ENCODE results near the gene SAP30BP. TPM values are rescaled to one million over a fixed set of nuclear protein-coding genes. Genes with fewer than 3 reads are reported as not detected.

Gene SAP30BP
- total and polyA plus RNA-seq, 2 donors (not counting 1 experiment from before 2014, with no cell fraction given) = 143 to 148 TPM

DNA sequence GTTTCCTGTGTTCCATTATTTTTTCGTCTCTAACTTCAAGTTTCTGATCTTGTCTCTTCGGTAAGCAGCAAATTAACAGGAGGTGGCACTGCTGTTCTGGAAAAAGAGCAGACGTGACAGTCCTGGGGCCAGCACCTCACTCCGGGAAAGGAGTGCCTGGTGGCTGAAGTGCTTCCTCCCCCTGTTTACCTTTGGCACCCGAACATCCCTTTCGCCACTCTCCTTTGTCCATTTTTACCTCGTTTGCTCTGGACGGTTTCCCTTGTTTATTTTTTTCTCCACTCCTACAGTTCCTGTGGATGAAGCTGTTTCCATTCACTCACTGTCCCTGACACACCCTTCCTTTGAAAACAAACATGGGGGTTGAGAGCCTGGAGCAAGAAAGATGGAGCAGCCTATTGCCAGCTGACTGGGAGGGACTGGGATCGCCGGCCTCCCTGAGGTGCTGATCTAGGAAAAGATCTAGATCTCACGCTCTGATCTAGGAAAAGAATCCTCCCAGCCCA is 12.6 kb downstream of the SAP30BP start:
- ChIA-PET CTCF (interaction anchor here (10.1 kb wide), 1 partner anchor 68 kb away, joined by 144 read pairs; no protein-coding TSS in a partner anchor), POLR2A (no interaction called here)
- Histone ChIP-seq H3K36me3 (replicated peaks in 1 of 2; ENCODE audit: control extremely low read depth in 1 of 2, control insufficient read depth in 1 of 2, extremely low read depth in 1 of 2, insufficient read depth in 2 of 2, low read length in 1 of 2) (peaks cover 4 to 33% of the 10 kb centered on the region in 2 experiments), H3K4me3 (ENCODE audit: control extremely low read depth in 1 of 5, extremely low read depth in 1 of 5, insufficient read depth in 1 of 5, low read depth in 2 of 5, low read length in 4 of 5) (no peak overlapping the region), H3K4me2 (replicated peaks; ENCODE audit: low read depth, low read length, poor library complexity, severe bottlenecking) (no peak overlapping the region), H3K27ac (ENCODE audit: low read length in 2 of 2) (no peak overlapping the region), H4K20me1 (ENCODE audit: control insufficient read depth, insufficient read depth, low read length, poor library complexity, severe bottlenecking) (peaks cover 62% of the 10 kb centered on the region), H3K79me2 (ENCODE audit: control insufficient read depth, insufficient read depth, low read length) (peaks cover 89% of the 10 kb centered on the region), H2AFZ (ENCODE audit: insufficient read depth, low read depth, low read length, poor library complexity, severe bottlenecking) (no peak overlapping the region), H3K9ac (ENCODE audit: low read length) (no peak overlapping the region), H3K9me3 (ENCODE audit: control extremely low read depth in 1 of 3, control insufficient read depth in 2 of 3, insufficient read depth in 1 of 3, low read length in 2 of 3) (no peaks in the 10 kb centered on the region), H3K27me3 (replicated peaks in 1 of 4; ENCODE audit: control extremely low read depth in 1 of 4, control insufficient read depth in 3 of 4, insufficient read depth in 4 of 4, low read length in 3 of 4) (no peaks in the 10 kb centered on the region), H3K4me1 (ENCODE audit: control insufficient read depth in 2 of 2, insufficient read depth in 2 of 2, low read length in 2 of 2) (peaks cover 0 to 2% of the 10 kb centered on the region in 2 donors)
- WGBS (ENCODE audit: insufficient coverage) = 99% methylated on average over 8 of the region's 11 CpGs
- intact Hi-C loops (cut with micrococcal nuclease) = no loop called here
- TF ChIP-seq EZH2 (IDR thresholded peaks at IDR 0.05; ENCODE audit: borderline replicate concordance, insufficient read depth, low read depth, low read length, poor library complexity, severe bottlenecking) = no peak
- TF ChIP-seq, protein P1, sequence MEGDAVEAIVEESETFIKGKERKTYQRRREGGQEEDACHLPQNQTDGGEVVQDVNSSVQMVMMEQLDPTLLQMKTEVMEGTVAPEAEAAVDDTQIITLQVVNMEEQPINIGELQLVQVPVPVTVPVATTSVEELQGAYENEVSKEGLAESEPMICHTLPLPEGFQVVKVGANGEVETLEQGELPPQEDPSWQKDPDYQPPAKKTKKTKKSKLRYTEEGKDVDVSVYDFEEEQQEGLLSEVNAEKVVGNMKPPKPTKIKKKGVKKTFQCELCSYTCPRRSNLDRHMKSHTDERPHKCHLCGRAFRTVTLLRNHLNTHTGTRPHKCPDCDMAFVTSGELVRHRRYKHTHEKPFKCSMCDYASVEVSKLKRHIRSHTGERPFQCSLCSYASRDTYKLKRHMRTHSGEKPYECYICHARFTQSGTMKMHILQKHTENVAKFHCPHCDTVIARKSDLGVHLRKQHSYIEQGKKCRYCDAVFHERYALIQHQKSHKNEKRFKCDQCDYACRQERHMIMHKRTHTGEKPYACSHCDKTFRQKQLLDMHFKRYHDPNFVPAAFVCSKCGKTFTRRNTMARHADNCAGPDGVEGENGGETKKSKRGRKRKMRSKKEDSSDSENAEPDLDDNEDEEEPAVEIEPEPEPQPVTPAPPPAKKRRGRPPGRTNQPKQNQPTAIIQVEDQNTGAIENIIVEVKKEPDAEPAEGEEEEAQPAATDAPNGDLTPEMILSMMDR (IDR thresholded peaks at IDR 0.05) = no peak
- no peak for DNase-seq
- Mint-ChIP-seq H3K27ac (no peak overlapping the region), H3K9me3 (ENCODE audit: insufficient read depth) (no peaks in the 10 kb centered on the region), H3K4me1 (peaks cover 19% of the 10 kb centered on the region), H3K27me3 (no peaks in the 10 kb centered on the region), H3K4me3 (no peak overlapping the region)
- ATAC-seq (ENCODE audit: low read depth) = no peak

GRCh38 chr17:75680431-75680830 is 13.3 kb downstream of the SAP30BP start:
- H3K4me1 Mint-ChIP-seq = peaks cover 19% of the 10 kb centered on the region
- H2AFZ ChIP-seq (ENCODE audit: insufficient read depth, low read depth, low read length, poor library complexity, severe bottlenecking) = no peak overlapping the region
- H3K9ac ChIP-seq (ENCODE audit: low read length) = no peak overlapping the region
- peaks cover 7 to 36% of the 10 kb centered on the region in 2 experiments for H3K36me3 ChIP-seq (replicated peaks in 1 of 2; ENCODE audit: control extremely low read depth in 1 of 2, control insufficient read depth in 1 of 2, extremely low read depth in 1 of 2, insufficient read depth in 2 of 2, low read length in 1 of 2)
- ChIA-PET POLR2A (no interaction called here), CTCF (no interaction called here)
- no peak overlapping the region for H3K4me3 Mint-ChIP-seq
- no peak overlapping the region for H3K27ac ChIP-seq (ENCODE audit: low read length in 2 of 2)
- no peaks in the 10 kb centered on the region for H3K27me3 Mint-ChIP-seq
- H3K4me3 ChIP-seq (ENCODE audit: control extremely low read depth in 1 of 5, extremely low read depth in 1 of 5, insufficient read depth in 1 of 5, low read depth in 2 of 5, low read length in 4 of 5) = no peak overlapping the region
- H4K20me1 ChIP-seq (ENCODE audit: control insufficient read depth, insufficient read depth, low read length, poor library complexity, severe bottlenecking) = peaks cover 66% of the 10 kb centered on the region
- WGBS (ENCODE audit: insufficient coverage) = 97% methylated on average over 7 of the region's 10 CpGs
- TF ChIP-seq, protein P1 (IDR thresholded peaks at IDR 0.05) = no peak
- TF ChIP-seq EZH2 (IDR thresholded peaks at IDR 0.05; ENCODE audit: borderline replicate concordance, insufficient read depth, low read depth, low read length, poor library complexity, severe bottlenecking) = no peak
- H3K4me2 ChIP-seq (replicated peaks; ENCODE audit: low read depth, low read length, poor library complexity, severe bottlenecking) = no peak overlapping the region
- H3K9me3 ChIP-seq (ENCODE audit: control extremely low read depth in 1 of 3, control insufficient read depth in 2 of 3, insufficient read depth in 1 of 3, low read length in 2 of 3) = no peaks in the 10 kb centered on the region
- DNase-seq (no peak), ATAC-seq (ENCODE audit: low read depth) (no peak)
- no peak overlapping the region for H3K27ac Mint-ChIP-seq
- peaks cover 91% of the 10 kb centered on the region for H3K79me2 ChIP-seq (ENCODE audit: control insufficient read depth, insufficient read depth, low read length)
- intact Hi-C loops (cut with micrococcal nuclease) = no loop called here
- H3K27me3 ChIP-seq (replicated peaks in 1 of 4; ENCODE audit: control extremely low read depth in 1 of 4, control insufficient read depth in 3 of 4, insufficient read depth in 4 of 4, low read length in 3 of 4) = no peaks in the 10 kb centered on the region
- peaks cover 0 to 4% of the 10 kb centered on the region in 2 donors for H3K4me1 ChIP-seq (ENCODE audit: control insufficient read depth in 2 of 2, insufficient read depth in 2 of 2, low read length in 2 of 2)
- H3K9me3 Mint-ChIP-seq (ENCODE audit: insufficient read depth) = no peaks in the 10 kb centered on the region
